Rectal smooth muscle tissue (tissue), 1 donor: Measurements from ENCODE around the gene RAB3C.
A peak's percentile ranks its signal among the peaks of the same experiment; 100 is the strongest.
"Not testable (repeated sequence)": the region's sequence is repeated elsewhere in the genome, so short reads cannot be mapped to it uniquely, and the experiment has no call there.

Experiments
- H3K27ac ChIP-seq: one replicate; pipeline ENCODE4 v1.7.0; 2013; ENCODE audit warnings: low read depth, low read length, inconsistent platforms
- H3K27me3 ChIP-seq: one replicate; pipeline ENCODE4 v1.7.0; 2013; ENCODE audit warnings: low read length; ENCODE audit not compliant: control insufficient read depth, insufficient read depth
- H3K36me3 ChIP-seq: one replicate; pipeline ENCODE4 v1.7.0; 2013; ENCODE audit warnings: low read length; ENCODE audit not compliant: control insufficient read depth, insufficient read depth
- H3K4me1 ChIP-seq: one replicate; pipeline ENCODE4 v1.7.0; 2013; ENCODE audit warnings: low read length; ENCODE audit not compliant: control insufficient read depth, insufficient read depth
- H3K4me3 ChIP-seq: one replicate; pipeline ENCODE4 v1.7.0; 2013; ENCODE audit warnings: low read length
- H3K9ac ChIP-seq: one replicate; pipeline ENCODE4 v1.7.0; 2013; ENCODE audit warnings: low read length

Gene RAB3C, protein sequence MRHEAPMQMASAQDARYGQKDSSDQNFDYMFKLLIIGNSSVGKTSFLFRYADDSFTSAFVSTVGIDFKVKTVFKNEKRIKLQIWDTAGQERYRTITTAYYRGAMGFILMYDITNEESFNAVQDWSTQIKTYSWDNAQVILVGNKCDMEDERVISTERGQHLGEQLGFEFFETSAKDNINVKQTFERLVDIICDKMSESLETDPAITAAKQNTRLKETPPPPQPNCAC

DNA sequence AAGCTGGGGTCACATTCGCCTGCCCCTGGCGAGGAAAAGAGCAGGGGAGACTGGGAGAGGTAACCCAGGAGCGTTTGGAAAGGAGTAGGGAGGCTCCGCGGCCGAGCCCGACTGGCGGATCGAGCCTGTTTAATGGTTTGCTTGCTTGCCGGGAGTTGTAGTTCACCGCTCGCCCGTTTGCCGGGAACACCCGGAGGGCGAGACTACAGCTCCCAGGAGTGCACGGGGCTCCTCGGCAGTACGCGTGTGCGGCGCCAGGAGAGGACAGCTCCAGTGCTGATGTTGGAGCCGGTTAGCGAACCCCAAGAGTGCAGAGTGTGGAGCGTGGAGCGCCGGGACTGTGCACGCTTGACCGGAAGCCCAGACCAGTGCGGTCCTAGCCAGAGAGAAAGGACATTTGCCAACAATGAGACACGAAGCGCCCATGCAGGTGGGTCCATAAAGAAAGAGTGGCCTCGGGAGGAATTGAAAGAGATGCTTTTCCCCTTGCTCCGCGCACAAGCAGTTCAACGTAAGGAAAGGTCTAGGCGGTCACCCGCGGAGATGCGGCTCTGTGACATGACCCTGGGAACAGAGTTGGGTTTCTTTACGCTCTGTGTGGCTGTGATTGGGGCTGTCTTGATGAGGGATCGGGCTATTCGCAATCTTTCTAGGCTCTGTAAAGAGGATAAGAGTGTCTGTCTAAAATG lies at the start of gene RAB3C:
Gene RAB3C, plus strand, starts transcription at position 273 of the 689 bp plus-strand sequence. Its CDS starts 134 bp downstream, at position 407.
- Histone ChIP-seq H3K27me3 (no peaks in the 10 kb centered on the region), H3K27ac (no peak within 1 kb of the TSS)

DNA sequence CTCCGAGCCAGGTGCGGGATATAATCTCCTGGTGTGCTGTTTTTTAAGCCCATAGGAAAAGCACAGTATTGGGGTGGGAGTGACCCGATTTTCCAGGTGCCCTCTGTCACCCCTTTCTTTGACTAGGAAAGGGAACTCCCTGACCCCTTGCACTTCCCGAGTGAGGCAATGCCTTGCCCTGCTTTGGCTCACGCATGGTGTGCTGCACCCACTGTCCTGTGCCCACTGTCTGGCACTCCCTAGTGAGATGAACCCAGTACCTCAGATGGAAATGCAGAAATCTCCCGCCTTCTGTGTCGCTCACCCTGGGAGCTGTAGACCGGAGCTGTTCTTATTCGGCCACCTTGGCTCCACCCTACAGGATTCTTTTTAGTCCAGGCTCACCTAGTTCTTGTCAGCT lies 40.9 kb upstream of the RAB3C start:
- H3K27ac ChIP-seq, H3K4me1 ChIP-seq: not testable (repeated sequence)

More for the DNA sequence above, at the start of gene RAB3C:
- peak within 1 kb of the TSS; percentile 80 for H3K4me3 ChIP-seq
- peaks cover 4% of the 10 kb centered on the region for H3K4me1 ChIP-seq
- no peak within 1 kb of the TSS for H3K9ac ChIP-seq
- no peaks in the 10 kb centered on the region for H3K36me3 ChIP-seq

DNA sequence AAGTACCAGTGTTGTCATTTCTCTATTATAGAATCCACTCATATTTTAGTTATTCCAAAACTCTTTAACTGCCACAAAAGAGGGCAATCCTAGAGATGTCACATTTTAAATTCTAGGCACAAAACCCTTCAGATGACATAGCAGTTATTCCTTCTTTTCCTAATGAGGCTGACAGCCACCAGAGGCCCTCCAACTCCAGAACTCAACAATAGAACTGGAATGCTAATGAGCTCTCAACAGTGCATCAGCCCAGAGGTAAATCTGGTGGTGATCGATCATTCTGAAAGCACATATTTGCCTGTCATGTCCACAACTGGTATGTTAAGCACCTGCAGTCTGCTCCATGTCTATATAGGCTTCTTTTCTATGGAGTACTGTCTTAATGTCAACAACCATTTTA lies 40.2 kb upstream of the RAB3C start:
- H3K27me3 ChIP-seq, result no peaks in the 10 kb centered on the region
- H3K27ac ChIP-seq, result no peak overlapping the region
- H3K36me3 ChIP-seq, result no peaks in the 10 kb centered on the region
- no peak overlapping the region for H3K9ac ChIP-seq
- no peak overlapping the region for H3K4me3 ChIP-seq
- no peaks in the 10 kb centered on the region for H3K4me1 ChIP-seq

More for the DNA sequence above, 40.9 kb upstream of the RAB3C start:
- not testable (repeated sequence) for H3K4me3 ChIP-seq, H3K9ac ChIP-seq, H3K27me3 ChIP-seq, H3K36me3 ChIP-seq

DNA sequence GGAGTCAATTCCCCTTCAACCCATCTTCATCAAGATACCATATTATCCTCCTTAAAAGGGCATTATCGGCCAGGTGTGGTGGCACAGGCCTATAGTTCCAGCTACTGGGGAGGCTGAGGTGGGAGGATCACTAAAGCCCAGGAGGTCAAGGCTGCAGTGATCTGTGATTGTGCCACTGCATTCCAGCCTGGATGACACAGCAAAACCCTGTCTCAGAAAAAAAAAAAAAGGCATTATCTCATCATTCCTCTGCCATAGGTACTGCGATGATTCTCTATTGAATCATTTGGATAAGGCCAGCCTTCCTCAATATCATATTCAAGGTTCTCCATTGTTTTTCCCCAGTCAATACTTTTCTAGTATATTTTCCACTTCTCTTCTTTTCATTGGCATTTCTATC lies 39.2 kb upstream of the RAB3C start:
- H3K27me3 ChIP-seq, result no peaks in the 10 kb centered on the region

DNA sequence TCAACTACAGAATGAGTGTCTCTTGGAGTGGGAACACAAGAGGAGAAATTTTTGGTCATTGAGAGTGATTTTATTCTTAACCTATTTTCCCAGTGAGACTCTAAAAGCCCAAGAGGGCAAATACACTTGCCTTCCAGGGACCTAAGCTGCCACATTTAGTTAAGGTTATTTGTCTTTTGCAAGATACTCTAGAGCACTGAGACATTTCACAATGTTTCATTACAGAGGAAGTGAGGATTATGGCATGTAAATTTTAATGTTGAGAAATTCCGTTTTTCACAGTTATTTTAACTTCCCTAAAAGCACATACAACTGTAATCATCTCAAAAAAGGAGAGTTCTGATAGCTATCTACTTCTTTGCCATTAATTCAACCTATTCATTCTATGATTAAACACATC lies 38.7 kb upstream of the RAB3C start:
- no peak overlapping the region for H3K4me3 ChIP-seq
- H3K4me1 ChIP-seq, result no peaks in the 10 kb centered on the region
- H3K9ac ChIP-seq, result no peak overlapping the region
- no peaks in the 10 kb centered on the region for H3K27me3 ChIP-seq
- no peak overlapping the region for H3K27ac ChIP-seq
- no peaks in the 10 kb centered on the region for H3K36me3 ChIP-seq

More for the DNA sequence above, 39.2 kb upstream of the RAB3C start:
- no peaks in the 10 kb centered on the region for H3K36me3 ChIP-seq
- no peak overlapping the region for H3K27ac ChIP-seq
- no peak overlapping the region for H3K4me3 ChIP-seq
- no peaks in the 10 kb centered on the region for H3K4me1 ChIP-seq
- no peak overlapping the region for H3K9ac ChIP-seq

DNA sequence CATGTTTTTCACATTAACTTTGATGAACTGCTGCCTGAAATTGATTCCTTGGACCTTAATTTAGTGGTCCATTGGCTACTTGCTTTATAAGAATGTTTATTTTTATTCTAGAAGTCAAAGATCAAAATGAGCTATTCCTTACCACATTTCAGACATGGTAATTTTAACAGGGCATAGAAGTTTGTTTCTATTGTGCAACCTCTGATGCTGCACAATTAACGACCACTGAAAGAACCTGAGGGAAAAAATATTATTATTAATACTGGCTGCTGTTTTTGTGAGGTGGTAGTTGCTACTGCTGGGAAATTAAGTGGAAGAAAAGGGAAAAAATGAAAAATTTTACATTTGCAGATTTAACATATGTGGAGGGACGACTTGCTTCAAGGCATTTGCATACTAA lies 37.9 kb upstream of the RAB3C start:
- Histone ChIP-seq H3K27ac (no peak overlapping the region), H3K4me1 (no peaks in the 10 kb centered on the region), H3K9ac (no peak overlapping the region), H3K4me3 (no peak overlapping the region), H3K36me3 (no peaks in the 10 kb centered on the region), H3K27me3 (no peaks in the 10 kb centered on the region)

DNA sequence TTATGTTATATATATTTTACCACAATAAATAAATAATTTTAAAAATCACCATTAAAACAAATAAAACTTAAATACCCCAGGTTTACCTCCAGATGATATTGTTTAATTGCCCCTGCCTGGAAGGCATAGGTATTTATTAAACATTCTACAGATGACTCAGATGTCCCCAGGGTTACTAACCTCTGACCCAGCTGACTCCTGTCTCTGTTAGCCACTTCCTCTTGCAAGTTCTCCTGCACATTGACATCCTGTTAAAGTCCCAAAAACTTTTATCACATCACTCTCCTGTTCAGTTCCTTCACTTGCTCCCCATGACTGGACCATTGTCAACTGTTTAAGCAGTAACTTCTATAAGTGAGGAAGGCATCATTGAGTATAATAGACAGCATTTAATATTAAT lies 37.0 kb upstream of the RAB3C start:
- Histone ChIP-seq H3K4me3 (no peak overlapping the region), H3K27me3 (no peaks in the 10 kb centered on the region), H3K9ac (no peak overlapping the region), H3K4me1 (no peaks in the 10 kb centered on the region), H3K27ac (no peak overlapping the region), H3K36me3 (no peaks in the 10 kb centered on the region)

DNA sequence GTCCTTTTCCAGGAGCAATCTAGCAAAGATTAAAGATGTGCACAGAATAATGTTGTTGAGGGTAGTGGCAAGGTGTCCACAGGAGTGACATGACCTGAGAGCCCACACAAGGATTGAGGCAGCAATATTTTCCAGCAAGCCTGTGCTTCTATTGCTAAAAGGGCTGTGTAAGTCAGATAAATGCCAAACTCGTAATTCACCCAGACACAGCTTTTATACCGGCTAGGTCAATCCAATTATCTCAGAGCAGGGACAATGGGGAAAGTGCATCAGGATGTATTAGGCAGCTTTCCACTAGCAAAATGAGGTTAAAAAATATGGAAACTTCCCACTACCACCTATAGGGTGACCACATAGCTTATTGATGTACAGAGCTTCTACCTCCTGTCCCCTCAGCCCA lies 34.8 kb upstream of the RAB3C start:
- Histone ChIP-seq H3K36me3 (no peaks in the 10 kb centered on the region), H3K9ac (no peak overlapping the region), H3K4me3 (no peak overlapping the region), H3K4me1 (no peaks in the 10 kb centered on the region), H3K27me3 (no peaks in the 10 kb centered on the region), H3K27ac (no peak overlapping the region)

DNA sequence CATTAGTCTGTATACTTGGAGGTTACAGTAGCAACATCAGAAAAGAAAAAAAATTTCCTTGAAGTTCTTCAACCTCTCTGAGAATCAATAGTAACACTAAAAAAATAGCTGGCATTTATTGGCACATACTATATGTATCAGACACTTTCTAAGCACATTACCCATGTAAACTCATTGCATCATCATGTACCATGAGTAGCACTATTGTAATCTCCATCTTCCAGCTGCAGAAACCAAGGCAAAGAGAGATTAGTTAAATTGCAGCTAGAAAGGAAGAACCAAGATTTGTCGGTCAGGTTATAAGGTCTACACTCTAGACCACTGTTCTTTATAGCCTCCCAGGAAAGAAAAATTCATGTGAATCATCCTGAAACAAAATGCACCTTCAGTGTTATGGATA lies 31.4 kb upstream of the RAB3C start:
- Histone ChIP-seq H3K27me3 (no peaks in the 10 kb centered on the region), H3K36me3 (no peaks in the 10 kb centered on the region), H3K4me1 (no peaks in the 10 kb centered on the region), H3K9ac (no peak overlapping the region), H3K4me3 (no peak overlapping the region), H3K27ac (no peak overlapping the region)

DNA sequence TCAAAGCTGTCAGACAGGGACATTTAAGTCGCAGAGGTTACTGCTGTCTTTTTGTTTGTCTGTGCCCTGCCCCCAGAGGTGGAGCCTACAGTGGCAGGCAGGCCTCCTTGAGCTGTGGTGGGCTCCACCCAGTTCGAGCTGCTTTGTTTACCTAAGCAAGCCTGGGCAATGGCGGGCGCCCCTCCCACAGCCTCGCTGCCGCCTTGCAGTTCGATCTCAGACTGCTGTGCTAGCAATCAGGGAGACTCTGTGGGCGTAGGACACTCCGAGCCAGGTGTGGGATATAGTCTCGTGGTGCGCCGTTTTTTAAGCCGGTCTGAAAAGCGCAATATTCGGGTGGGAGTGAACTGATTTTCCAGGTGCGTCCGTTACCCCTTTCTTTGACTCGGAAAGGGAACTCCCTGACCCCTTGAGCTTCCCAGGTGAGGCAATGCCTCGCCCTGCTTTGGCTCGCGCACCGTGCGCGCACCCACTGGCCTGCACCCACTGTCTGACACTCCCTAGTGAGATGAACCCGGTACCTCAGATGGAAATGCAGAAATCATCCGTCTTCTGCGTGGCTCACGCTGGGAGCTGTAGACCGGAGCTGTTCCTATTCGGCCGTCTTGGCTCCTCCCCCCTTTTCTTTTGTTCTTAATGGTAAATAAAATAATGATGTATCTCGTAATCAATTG lies 25.1 kb upstream of the RAB3C start:
- not testable (repeated sequence) for H3K4me3 ChIP-seq, H3K27me3 ChIP-seq, H3K36me3 ChIP-seq, H3K4me1 ChIP-seq, H3K27ac ChIP-seq, H3K9ac ChIP-seq

DNA sequence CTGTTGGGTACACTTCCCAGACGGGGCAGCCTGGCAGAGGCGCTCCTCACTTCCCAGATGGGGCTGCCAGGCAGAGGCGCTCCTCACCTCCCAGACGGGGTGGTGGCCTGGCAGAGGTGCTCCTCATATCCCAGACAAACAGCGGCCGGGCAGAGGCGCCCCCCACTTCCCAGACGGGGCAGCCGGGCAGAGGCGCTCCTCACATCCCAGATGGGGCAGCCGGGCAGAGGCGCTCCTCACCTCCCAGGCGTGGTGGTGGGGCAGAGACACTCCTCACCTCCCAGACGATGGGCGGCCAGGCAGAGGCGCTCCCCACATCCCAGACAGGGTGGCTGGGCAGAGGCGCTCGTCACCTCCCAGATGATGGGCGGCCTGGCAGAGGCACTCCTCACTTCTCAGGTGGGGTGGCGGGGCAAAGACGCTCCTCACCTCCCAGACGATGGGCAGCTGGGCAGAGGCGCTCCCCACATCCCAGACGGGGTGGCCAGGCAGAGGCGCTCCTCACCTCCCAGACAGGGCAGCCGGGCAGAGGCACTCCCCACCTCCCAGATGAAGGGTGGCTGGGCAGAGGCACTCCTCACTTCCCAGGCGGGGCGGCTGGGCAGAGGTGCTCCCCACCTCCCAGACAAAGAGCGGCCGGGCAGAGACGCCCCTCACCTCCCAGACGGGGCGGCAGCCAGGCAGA lies 19.7 kb upstream of the RAB3C start:
- H3K4me3 ChIP-seq, H3K36me3 ChIP-seq, H3K4me1 ChIP-seq, H3K27me3 ChIP-seq, H3K9ac ChIP-seq, H3K27ac ChIP-seq: not testable (repeated sequence)

DNA sequence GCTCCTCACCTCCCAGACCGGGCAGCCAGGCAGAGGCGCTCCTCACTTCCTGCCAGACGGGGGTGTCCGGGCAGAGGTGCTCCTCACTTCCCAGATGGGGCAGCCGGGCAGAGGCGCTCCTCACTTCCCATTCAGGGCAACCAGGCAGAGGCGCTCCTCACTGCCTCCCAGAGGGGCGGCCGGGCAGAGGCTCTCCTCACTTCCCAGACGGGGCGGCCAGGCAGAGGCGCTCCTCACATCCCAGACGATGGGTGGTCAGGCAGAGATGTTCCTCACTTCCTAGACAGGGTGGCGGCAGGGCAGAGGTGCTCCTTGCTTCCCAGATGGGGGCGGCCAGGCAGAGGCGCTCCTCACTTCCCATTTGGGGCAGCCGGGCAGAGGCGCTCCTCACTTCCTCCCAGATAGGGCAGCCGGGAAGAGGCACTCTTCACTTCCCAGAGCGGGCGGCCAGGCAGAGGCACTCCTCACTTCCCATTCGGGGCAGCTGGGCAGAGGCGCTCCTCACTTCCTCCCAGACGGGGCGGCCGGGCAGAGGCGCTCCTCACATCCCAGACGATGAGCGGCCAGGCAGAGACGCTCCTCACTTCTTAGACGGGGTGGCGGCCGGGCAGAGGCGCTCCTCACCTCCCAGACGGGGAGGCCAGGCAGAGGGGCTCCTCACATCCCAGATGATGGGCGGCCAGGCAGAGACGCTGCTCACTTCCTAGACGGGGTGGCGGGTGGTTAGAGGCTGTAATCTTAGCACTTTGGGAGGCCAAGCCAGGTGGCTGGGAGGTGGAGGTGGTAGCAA lies 18.6 kb upstream of the RAB3C start:
- not testable (repeated sequence) for H3K27me3 ChIP-seq, H3K4me1 ChIP-seq, H3K27ac ChIP-seq, H3K36me3 ChIP-seq, H3K9ac ChIP-seq, H3K4me3 ChIP-seq
